ENCODE results near the gene SERPINB6. TPM values are rescaled to one million over a fixed set of nuclear protein-coding genes. Genes with fewer than 3 reads are reported as not detected.
A peak's percentile ranks its signal among the peaks of the same experiment; 100 is the strongest.
"Not testable (repeated sequence)": the region's sequence is repeated elsewhere in the genome, so short reads cannot be mapped to it uniquely, and the experiment has no call there.

Gene SERPINB6
- total RNA-seq, 4 donors from 2014 or later: 76.6 to 95.7 (median 84.4) TPM

GRCh38 chr6:2973676-2974075, 2.3 kb upstream of the SERPINB6 start:
- intact Hi-C loops (cut with DNase I): no loop called here
- 60 to 79% methylated on average over 5 of the region's 5 CpGs for WGBS, 2 donors
- Histone ChIP-seq H3K9me3 (no peaks in the 10 kb centered on the region), H3K27me3 (no peaks in the 10 kb centered on the region), H3K36me3 (no peaks in the 10 kb centered on the region), H3K4me3 (no peak overlapping the region), H3K4me1 (peaks cover 0 to 54% (median 9%) of the 10 kb centered on the region in 3 donors), H3K27ac (no peak overlapping the region)
- no peak for DNase-seq
- no peak for TF ChIP-seq CTCF (IDR thresholded peaks at IDR 0.05)
- TF ChIP-seq POLR2A (IDR thresholded peaks at IDR 0.05): no peak

GRCh38 chr6:2973180-2973579, 1.8 kb upstream of the SERPINB6 start:
- H3K9me3 ChIP-seq; H3K36me3 ChIP-seq; intact Hi-C loops (cut with DNase I); H3K4me3 ChIP-seq; H3K27me3 ChIP-seq; DNase-seq: not testable (repeated sequence)
- peaks cover 0 to 54% (median 9%) of the 10 kb centered on the region in 3 donors for H3K4me1 ChIP-seq
- WGBS, 2 donors: 91 to 98% methylated on average over 5 to 6 of the region's 6 CpGs
- peak overlapping the region in 1 of 4 donors; percentile 98 for H3K27ac ChIP-seq

DNA sequence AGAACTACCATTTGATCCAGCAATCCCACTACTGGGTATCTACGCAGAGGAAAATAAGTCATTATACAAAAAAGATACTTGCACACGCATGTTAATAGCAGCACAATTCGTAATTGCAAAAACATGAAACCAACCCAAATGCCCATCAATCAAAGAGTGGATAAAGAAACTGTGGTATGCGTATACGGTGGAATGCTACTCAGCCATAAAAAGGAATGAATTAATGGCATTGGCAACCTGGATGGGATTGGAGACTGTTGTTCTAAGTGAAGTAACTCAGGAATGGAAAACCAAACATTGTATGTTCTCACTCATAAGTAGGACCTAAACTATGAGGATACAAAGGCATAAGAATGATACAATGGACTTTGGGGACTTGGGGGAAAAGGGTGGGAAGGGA, 1.3 kb upstream of the SERPINB6 start:
- intact Hi-C loops (cut with DNase I); H3K27me3 ChIP-seq; DNase-seq; H3K36me3 ChIP-seq; H3K4me3 ChIP-seq; H3K9me3 ChIP-seq: not testable (repeated sequence)
- 92 to 95% methylated on average over 5 of the region's 5 CpGs for WGBS, 2 donors
- Histone ChIP-seq H3K27ac (peak overlapping the region in 2 of 4 donors; percentile 93 to 98), H3K4me1 (peaks cover 0 to 51% (median 9%) of the 10 kb centered on the region in 3 donors)

- Histone ChIP-seq H3K4me3 (peak overlapping the region; percentile 58 to 97 (median 76)), H3K4me1 (peaks cover 0 to 52% (median 8%) of the 10 kb centered on the region in 3 donors), H3K27ac (peak overlapping the region; percentile 90 to 99 (median 96))
- H3K27me3 ChIP-seq; DNase-seq; H3K36me3 ChIP-seq; H3K9me3 ChIP-seq; intact Hi-C loops (cut with DNase I): not testable (repeated sequence)
- WGBS, 2 donors: 14 to 15% methylated on average over 1 of the region's 1 CpG
Observed at GRCh38 chr6:2972219-2972487, 786 bp upstream of the SERPINB6 start.

GRCh38 chr6:2970753-2971419, 481 bp downstream of the SERPINB6 start:
- intact Hi-C loops (cut with DNase I): no loop called here
- peaks cover 0 to 4% (median 0%) of the 10 kb centered on the region in 3 donors for H3K36me3 ChIP-seq
- H3K27me3 ChIP-seq: no peaks in the 10 kb centered on the region
- H3K4me3 ChIP-seq: peak overlapping the region; percentile 58 to 97 (median 76)
- peaks cover 0 to 56% (median 6%) of the 10 kb centered on the region in 3 donors for H3K4me1 ChIP-seq
- 0 to 3% methylated on average over 13 to 15 of the region's 80 CpGs for WGBS, 2 donors
- no peaks in the 10 kb centered on the region for H3K9me3 ChIP-seq
- TF ChIP-seq POLR2A (IDR thresholded peaks at IDR 0.05) (peak in 2 of 4 donors; percentile 64 to 66), CTCF (IDR thresholded peaks at IDR 0.05) (no peak)
- peak overlapping the region; percentile 90 to 99 (median 96) for H3K27ac ChIP-seq
- DNase-seq: peak; percentile 16

DNA sequence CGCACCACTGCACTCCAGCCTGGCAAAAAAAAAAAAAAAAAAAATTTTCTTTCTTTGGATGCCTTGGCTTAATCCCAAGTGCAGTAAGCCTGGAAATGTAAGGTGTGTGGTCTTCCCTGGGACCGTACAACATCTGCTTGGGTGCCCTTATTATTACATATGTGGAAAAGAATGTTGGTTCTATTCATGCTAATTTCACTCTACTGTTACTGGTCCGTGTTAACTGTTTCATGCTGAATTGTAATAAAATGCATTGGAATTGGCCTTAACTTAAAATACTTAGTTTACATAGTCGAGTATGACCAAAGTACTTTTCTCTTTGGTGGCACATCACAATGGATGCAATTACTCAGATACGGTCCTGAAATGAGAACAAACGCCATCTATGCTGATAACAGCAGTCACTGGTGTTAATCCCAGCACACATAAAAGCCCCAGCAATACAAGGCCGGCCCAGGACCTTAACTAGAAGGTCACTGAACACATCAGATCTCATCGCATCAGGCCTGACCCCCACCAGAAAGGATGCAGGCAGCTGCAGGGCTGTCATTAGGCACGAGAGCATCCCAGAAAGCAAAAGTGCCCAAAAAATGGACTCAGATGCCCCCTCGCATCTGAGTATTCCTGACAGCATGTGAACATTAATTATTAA, 1.2 kb downstream of the SERPINB6 start:
- WGBS, 2 donors: 30 to 34% methylated on average over 7 to 8 of the region's 10 CpGs
- peak overlapping the region; percentile 58 to 97 (median 76) for H3K4me3 ChIP-seq
- H3K36me3 ChIP-seq: peaks cover 0 to 4% (median 0%) of the 10 kb centered on the region in 3 donors
- intact Hi-C loops (cut with DNase I): no loop called here
- H3K27ac ChIP-seq: peak overlapping the region; percentile 90 to 99 (median 96)
- peaks cover 0 to 59% (median 6%) of the 10 kb centered on the region in 3 donors for H3K4me1 ChIP-seq
- no peaks in the 10 kb centered on the region for H3K9me3 ChIP-seq
- TF ChIP-seq CTCF (IDR thresholded peaks at IDR 0.05) (no peak), POLR2A (IDR thresholded peaks at IDR 0.05) (no peak)
- no peak for DNase-seq
- H3K27me3 ChIP-seq: no peaks in the 10 kb centered on the region

All from esophagus squamous epithelium (tissue), 5 donors.